Measurements from ENCODE around the gene RAPGEF5.

DNA sequence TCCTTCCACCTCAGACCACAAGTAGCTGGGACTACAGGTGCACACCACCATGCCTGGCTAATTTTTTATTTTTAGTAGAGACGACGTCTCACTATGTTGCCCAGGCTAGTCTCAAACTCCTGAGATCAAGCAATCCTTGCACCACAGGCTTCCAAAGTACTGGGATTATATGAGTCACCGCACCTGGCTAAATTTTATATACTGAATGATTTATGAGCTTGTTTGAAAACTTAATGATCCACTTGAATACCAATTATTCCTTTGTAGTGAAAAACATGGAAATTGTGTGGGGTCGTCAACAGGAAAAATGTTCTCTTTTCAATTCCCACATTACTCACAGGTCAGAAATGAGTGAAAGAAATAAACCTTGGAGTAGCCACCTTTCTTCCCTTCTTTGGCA is 31.3 kb downstream of the RAPGEF5 start:
- TF ChIP-seq, protein P1, sequence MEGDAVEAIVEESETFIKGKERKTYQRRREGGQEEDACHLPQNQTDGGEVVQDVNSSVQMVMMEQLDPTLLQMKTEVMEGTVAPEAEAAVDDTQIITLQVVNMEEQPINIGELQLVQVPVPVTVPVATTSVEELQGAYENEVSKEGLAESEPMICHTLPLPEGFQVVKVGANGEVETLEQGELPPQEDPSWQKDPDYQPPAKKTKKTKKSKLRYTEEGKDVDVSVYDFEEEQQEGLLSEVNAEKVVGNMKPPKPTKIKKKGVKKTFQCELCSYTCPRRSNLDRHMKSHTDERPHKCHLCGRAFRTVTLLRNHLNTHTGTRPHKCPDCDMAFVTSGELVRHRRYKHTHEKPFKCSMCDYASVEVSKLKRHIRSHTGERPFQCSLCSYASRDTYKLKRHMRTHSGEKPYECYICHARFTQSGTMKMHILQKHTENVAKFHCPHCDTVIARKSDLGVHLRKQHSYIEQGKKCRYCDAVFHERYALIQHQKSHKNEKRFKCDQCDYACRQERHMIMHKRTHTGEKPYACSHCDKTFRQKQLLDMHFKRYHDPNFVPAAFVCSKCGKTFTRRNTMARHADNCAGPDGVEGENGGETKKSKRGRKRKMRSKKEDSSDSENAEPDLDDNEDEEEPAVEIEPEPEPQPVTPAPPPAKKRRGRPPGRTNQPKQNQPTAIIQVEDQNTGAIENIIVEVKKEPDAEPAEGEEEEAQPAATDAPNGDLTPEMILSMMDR (IDR thresholded peaks at IDR 0.05; ENCODE audit: low read length) = no peak
- no peak for TF ChIP-seq EZH2 (optimal IDR thresholded peaks at IDR 0.05; ENCODE audit: low read depth, low read length)
